Fibroblast of pulmonary artery (primary cell): Measurements from ENCODE around the gene P2RY14.

Experiments
- DNase-seq: peaks from one replicate; pipeline ENCODE4 v3.0.0-alpha.2; 2010; ENCODE audit warnings: low read depth
- H3K4me3 ChIP-seq: replicated peaks from 2 replicates; pipeline ENCODE4 v1.5.1; 2011; ENCODE audit warnings: low read depth, mild to moderate bottlenecking, control low read depth, low read length, moderate library complexity
- TF ChIP-seq, protein P1 (sequence below): IDR thresholded peaks from 2 replicates; pipeline ENCODE4 v1.5.1; 2011; ENCODE audit warnings: mild to moderate bottlenecking, control low read depth, low read length, inconsistent platforms; ENCODE audit errors: missing control alignments

P2RY14 gene

DNA sequence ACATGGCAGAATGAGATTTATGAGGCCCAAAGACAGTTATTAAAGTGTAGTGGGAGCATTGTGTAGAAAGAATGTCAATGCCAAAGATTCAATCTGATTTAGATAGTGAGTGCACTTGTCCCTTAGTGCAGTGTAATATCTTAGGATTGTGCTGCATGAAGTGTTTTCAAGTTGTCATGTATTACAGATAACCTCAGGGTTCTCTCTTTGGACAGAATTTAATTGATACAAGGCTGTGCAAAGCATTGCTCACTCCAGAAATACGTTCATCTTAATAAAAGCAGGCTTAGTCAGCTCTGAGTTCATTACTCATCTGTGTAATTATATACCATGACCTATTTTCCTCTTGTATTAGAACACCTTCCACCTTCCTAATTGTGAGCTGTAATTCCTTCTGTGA, 59.3 kb downstream of the P2RY14 start:
- peak; percentile 41 for DNase-seq
- TF ChIP-seq, protein P1, sequence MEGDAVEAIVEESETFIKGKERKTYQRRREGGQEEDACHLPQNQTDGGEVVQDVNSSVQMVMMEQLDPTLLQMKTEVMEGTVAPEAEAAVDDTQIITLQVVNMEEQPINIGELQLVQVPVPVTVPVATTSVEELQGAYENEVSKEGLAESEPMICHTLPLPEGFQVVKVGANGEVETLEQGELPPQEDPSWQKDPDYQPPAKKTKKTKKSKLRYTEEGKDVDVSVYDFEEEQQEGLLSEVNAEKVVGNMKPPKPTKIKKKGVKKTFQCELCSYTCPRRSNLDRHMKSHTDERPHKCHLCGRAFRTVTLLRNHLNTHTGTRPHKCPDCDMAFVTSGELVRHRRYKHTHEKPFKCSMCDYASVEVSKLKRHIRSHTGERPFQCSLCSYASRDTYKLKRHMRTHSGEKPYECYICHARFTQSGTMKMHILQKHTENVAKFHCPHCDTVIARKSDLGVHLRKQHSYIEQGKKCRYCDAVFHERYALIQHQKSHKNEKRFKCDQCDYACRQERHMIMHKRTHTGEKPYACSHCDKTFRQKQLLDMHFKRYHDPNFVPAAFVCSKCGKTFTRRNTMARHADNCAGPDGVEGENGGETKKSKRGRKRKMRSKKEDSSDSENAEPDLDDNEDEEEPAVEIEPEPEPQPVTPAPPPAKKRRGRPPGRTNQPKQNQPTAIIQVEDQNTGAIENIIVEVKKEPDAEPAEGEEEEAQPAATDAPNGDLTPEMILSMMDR: no peak

DNA sequence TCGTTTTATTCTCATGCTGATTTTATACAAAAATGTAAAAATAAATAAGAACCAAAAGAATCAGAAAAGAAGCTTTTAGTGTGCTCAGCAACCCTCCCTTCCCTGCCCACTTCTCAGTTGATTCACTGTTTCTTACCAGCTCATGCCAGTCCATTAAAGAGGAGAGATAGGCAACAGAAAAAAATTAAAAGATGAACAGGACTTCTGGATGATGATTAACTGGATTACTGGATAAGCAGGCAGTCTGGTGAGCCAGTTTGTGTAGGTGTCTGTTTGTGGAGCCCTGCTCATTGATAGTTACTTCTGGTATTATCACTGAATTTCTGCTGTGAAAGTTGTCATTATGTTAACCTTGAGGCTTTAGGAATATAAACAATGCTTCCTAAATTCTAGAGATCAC, 60.2 kb downstream of the P2RY14 start:
- TF ChIP-seq, protein P1: no peak
- DNase-seq: no peak
- no peak overlapping the region for H3K4me3 ChIP-seq

More for the DNA sequence above, 59.3 kb downstream of the P2RY14 start:
- no peak overlapping the region for H3K4me3 ChIP-seq

DNA sequence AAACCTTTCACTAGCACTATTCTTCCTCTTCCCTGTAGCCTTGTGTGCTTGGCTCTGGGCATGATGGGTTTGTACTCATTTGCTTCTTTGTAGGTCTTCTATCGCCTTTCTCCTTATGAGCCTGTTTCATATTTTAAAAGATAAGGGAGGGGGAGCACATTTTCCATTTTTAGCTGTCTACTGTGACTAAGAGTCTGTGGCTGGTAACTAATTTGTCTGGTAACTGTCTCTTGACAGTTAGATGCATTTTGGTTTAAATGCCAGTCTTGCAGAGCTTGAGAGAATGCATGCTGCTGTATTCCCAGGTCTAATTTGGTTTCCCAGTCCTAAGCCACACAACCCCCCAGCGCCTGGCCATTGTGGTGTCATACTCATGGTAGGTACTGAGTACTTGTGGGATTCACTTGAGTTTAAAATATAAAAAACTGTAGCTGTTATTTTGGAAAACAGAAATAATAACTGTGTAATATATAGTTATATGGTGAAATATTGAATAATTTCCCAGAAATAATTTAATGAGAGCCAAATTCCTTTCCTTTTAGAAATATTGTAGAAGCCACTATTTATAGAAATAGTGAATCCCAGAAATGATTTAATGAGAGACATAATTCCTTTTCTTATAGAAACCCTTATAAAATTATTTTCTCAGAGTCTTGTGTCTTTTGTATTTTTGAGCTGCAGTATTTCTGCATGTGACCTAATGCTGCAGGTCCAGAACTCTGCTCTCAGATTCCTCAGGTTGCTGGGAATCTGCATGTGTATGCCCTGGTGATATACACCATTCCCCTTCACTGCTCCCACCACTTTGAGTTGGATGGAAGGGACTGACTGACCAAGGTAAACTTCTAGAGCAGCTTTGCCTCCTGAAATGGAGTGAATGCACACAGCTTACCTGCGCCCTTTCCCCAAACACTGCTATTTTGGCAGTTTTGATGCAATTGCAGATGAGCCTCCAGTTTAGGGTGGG, 61.4 kb downstream of the P2RY14 start:
- TF ChIP-seq, protein P1: no peak
- H3K4me3 ChIP-seq: no peak overlapping the region
- DNase-seq: peak; percentile 42

DNA sequence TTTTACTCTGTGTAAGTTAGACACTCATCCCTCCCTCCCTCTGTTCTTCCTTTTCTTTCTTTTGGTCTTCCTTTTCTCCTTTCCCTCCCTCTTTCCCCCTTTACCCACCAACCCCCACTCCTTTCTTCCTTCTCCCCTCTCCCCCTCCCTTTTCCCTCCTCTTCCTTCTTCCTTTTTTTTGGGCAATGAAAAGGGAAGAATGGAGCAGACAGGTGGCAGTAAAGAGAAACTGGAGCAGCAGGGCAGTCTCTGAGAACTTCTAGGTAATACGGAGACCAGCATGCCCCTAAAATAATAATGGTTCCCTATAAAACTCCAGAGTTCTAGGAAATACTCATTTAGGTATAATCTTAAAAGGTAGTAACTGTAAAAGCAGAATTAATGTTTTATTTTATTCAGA, 63.9 kb downstream of the P2RY14 start:
- TF ChIP-seq, protein P1: no peak
- H3K4me3 ChIP-seq: no peak overlapping the region
- no peak for DNase-seq

DNA sequence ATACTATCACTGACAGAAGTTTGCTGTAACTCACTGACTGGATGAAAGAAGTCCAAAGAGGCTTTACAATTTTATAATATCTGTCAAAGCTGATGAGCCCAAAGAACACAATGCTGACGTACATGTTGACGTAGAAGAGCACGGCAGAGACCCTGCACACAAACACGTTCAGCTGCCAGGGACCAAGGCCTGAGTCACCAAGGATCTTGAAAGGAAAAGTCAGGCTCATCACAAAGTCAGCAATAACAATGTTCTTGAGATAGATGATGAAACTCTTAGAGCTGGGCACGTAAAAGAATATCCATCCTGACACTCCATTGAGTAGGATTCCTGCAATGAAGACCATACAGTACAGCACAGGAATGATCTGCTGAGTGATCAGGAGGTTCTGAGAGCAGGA, 64.5 kb downstream of the P2RY14 start:
- TF ChIP-seq, protein P1: no peak
- H3K4me3 ChIP-seq: no peak overlapping the region
- DNase-seq: peak; percentile 26

DNA sequence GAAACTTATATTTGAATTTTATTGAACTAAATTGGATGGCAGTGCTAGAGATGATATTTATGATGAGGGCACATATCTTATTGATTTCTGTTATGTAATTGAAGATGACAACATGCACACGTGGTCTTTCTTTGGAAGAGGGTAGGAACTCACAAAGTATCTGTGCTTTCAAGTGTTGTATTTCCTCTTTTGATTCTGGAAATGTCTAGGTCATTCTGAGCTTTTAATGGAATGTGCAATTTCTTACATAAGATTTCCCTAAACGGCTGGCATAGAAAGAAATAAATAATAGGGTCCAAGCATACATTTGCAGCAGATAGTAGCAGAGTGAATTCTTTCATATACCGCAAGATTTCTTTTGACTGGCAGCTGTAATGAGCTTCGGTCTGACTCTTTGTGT, 65.2 kb downstream of the P2RY14 start:
- TF ChIP-seq, protein P1: no peak
- no peak overlapping the region for H3K4me3 ChIP-seq
- DNase-seq: no peak
